Gastroesophageal sphincter (tissue), 3 donors: ENCODE data around the gene BRD4.

ENCODE experiments used
- POLR2A ChIP-seq, 2 donors: fragments of 450-650 bp; IDR thresholded peaks; one replicate each; pipeline ENCODE4 v1.6.1; 2017; ENCODE audit warnings: antibody characterized with exemption in 2 of 2, mild to moderate bottlenecking in 2 of 2, moderate library complexity in 1 of 2
- POLR2AphosphoS5 ChIP-seq: sonication (generic); formaldehyde crosslinking; IDR thresholded peaks from one replicate; pipeline ENCODE4 v1.6.1; 2017; ENCODE audit warnings: antibody characterized with exemption
- TF ChIP-seq, protein P1 (sequence below), 4 experiments: fragments of 200-600 bp in 2 of 4; fragments of 450-650 bp in 2 of 4; sonication (generic) in 1 of 4; IDR thresholded peaks; one replicate each; pipeline ENCODE4 v1.5.1; 2017 to 2019; ENCODE audit warnings: antibody characterized with exemption in 4 of 4, mild to moderate bottlenecking in 2 of 4, moderate library complexity in 2 of 4

DNA sequence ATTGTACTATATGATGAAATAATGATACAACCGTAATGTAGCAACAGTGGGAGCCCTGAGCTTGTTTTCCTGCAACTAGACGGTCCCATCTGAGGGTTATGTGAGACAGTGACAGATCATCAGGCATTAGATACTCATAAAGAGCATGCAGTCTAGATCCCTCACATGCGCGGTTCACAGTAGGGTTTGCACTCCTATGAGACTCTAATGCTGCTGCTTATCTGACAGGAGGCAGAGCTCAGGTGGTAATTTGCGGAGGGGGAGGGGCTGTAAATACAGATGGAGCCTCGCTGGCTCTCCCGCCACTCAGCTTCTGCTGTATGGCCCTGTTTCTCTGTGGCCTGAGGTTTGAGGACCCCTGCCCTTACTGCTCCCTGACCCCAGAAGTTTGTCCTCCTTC, 113.8 kb downstream of the BRD4 start:
- TF ChIP-seq, protein P1, sequence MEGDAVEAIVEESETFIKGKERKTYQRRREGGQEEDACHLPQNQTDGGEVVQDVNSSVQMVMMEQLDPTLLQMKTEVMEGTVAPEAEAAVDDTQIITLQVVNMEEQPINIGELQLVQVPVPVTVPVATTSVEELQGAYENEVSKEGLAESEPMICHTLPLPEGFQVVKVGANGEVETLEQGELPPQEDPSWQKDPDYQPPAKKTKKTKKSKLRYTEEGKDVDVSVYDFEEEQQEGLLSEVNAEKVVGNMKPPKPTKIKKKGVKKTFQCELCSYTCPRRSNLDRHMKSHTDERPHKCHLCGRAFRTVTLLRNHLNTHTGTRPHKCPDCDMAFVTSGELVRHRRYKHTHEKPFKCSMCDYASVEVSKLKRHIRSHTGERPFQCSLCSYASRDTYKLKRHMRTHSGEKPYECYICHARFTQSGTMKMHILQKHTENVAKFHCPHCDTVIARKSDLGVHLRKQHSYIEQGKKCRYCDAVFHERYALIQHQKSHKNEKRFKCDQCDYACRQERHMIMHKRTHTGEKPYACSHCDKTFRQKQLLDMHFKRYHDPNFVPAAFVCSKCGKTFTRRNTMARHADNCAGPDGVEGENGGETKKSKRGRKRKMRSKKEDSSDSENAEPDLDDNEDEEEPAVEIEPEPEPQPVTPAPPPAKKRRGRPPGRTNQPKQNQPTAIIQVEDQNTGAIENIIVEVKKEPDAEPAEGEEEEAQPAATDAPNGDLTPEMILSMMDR (IDR thresholded peaks at IDR 0.05), result no peak
- TF ChIP-seq POLR2AphosphoS5 (no peak), POLR2A (IDR thresholded peaks at IDR 0.05) (no peak)
